MM.1S (cell line): ENCODE data around the gene SMIM33.

Source experiments
- DNase-seq: peaks from one replicate; pipeline ENCODE4 v3.0.0-alpha.2; 2015
- H2AFZ ChIP-seq: fragments of 300-600 bp; sonication (generic); 2 replicates; pipeline ENCODE4 v1.6.0; 2016; ENCODE audit warnings: antibody characterized with exemption, low read length
- H3F3A ChIP-seq: fragments of 300-600 bp; sonication (generic); 2 replicates; pipeline ENCODE4 v1.6.1; 2016; ENCODE audit warnings: mild to moderate bottlenecking, antibody characterized with exemption, low read length, moderate library complexity, mixed read lengths; ENCODE audit not compliant: insufficient read depth
- H3K27ac ChIP-seq: fragments of 300-600 bp; sonication (generic); 2 replicates; pipeline ENCODE4 v1.5.1; 2016; ENCODE audit warnings: mild to moderate bottlenecking, low read length
- H3K27me3 ChIP-seq: fragments of 300-600 bp; sonication (generic); replicated peaks from 2 replicates; pipeline ENCODE4 v1.6.0; 2016; ENCODE audit warnings: low read length; ENCODE audit not compliant: insufficient read depth
- H3K36me3 ChIP-seq: fragments of 300-600 bp; sonication (generic); replicated peaks from 2 replicates; pipeline ENCODE4 v1.6.1; 2016; ENCODE audit warnings: mild to moderate bottlenecking, low read length, mixed read lengths; ENCODE audit not compliant: insufficient read depth
- H3K4me1 ChIP-seq: fragments of 300-600 bp; sonication (generic); 2 replicates; pipeline ENCODE4 v1.6.1; 2016; ENCODE audit warnings: low read length, mixed read lengths
- H3K4me2 ChIP-seq: fragments of 300-600 bp; sonication (generic); 2 replicates; pipeline ENCODE4 v1.6.0; 2016; ENCODE audit warnings: low read depth, low read length
- H3K4me3 ChIP-seq: fragments of 300-600 bp; sonication (generic); 2 replicates; pipeline ENCODE4 v1.5.1; 2016; ENCODE audit warnings: low read length, mixed read lengths
- H3K79me2 ChIP-seq: fragments of 300-600 bp; sonication (generic); 2 replicates; pipeline ENCODE4 v1.6.1; 2016; ENCODE audit warnings: mixed run types, low read length, mixed read lengths
- H3K9ac ChIP-seq: fragments of 300-600 bp; sonication (generic); 2 replicates; pipeline ENCODE4 v1.6.1; 2016; ENCODE audit warnings: low read length, mixed read lengths
- H3K9me2 ChIP-seq: fragments of 300-600 bp; sonication (generic); replicated peaks from 2 replicates; pipeline ENCODE4 v1.6.1; 2016; ENCODE audit warnings: mild to moderate bottlenecking, low read length, mixed read lengths; ENCODE audit not compliant: insufficient read depth
- H3K9me3 ChIP-seq: fragments of 300-600 bp; sonication (generic); replicated peaks from 2 replicates; pipeline ENCODE4 v1.6.1; 2016; ENCODE audit warnings: mild to moderate bottlenecking, low read length, mixed read lengths; ENCODE audit not compliant: insufficient read depth
- H4K20me1 ChIP-seq: fragments of 300-600 bp; sonication (generic); 2 replicates; pipeline ENCODE4 v1.6.1; 2016; ENCODE audit warnings: mild to moderate bottlenecking, low read length, moderate library complexity, mixed read lengths; ENCODE audit not compliant: insufficient read depth
- EZH2 ChIP-seq: fragments of 300-600 bp; sonication (generic); optimal IDR thresholded peaks from 2 replicates; pipeline ENCODE3; 2017; ENCODE audit warnings: low read depth, mild to moderate bottlenecking, antibody characterized with exemption, low read length, mixed read lengths
- EZH2phosphoT487 ChIP-seq: fragments of 300-600 bp; sonication (generic); IDR thresholded peaks from 2 replicates; pipeline ENCODE4 v1.6.1; 2018; ENCODE audit warnings: antibody characterized with exemption, low read length
- TF ChIP-seq, protein P1 (sequence below): fragments of 300-600 bp; sonication (generic); IDR thresholded peaks from 2 replicates; pipeline ENCODE4 v1.5.1; 2016; ENCODE audit warnings: antibody characterized with exemption, low read length, mixed read lengths

SMIM33 gene

DNA sequence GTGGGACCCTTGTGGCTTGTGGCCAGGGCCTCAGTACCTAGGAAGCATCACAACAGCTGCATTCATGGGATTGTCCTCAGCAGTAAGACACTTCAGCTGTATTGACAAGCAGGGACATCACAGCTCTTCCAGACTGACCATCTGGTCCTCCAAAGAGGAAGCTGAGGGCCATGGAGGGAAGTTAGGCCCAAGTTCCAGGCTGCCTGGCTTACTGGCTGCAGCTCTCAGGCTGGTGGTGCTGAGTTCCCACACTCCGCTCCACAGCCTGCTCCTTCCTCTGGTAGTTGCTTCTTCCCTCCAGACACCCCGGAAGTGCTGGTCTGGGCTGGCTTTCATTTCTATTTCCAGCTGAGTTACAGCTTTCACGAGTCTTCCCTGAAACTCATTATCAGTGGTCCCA lies 17.5 kb downstream of the SMIM33 start:
- H3F3A ChIP-seq: no peaks in the 10 kb centered on the region
- no peak overlapping the region for H3K4me3 ChIP-seq
- no peaks in the 10 kb centered on the region for H3K27me3 ChIP-seq
- H3K27ac ChIP-seq: no peak overlapping the region
- no peak for DNase-seq
- H3K36me3 ChIP-seq: no peaks in the 10 kb centered on the region
- TF ChIP-seq, protein P1, sequence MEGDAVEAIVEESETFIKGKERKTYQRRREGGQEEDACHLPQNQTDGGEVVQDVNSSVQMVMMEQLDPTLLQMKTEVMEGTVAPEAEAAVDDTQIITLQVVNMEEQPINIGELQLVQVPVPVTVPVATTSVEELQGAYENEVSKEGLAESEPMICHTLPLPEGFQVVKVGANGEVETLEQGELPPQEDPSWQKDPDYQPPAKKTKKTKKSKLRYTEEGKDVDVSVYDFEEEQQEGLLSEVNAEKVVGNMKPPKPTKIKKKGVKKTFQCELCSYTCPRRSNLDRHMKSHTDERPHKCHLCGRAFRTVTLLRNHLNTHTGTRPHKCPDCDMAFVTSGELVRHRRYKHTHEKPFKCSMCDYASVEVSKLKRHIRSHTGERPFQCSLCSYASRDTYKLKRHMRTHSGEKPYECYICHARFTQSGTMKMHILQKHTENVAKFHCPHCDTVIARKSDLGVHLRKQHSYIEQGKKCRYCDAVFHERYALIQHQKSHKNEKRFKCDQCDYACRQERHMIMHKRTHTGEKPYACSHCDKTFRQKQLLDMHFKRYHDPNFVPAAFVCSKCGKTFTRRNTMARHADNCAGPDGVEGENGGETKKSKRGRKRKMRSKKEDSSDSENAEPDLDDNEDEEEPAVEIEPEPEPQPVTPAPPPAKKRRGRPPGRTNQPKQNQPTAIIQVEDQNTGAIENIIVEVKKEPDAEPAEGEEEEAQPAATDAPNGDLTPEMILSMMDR: no peak
- no peaks in the 10 kb centered on the region for H3K9me2 ChIP-seq
- H3K79me2 ChIP-seq: no peaks in the 10 kb centered on the region
- H3K4me1 ChIP-seq: no peaks in the 10 kb centered on the region
- H4K20me1 ChIP-seq: no peaks in the 10 kb centered on the region
- H3K4me2 ChIP-seq: no peak overlapping the region
- H3K9me3 ChIP-seq: no peaks in the 10 kb centered on the region
- 0 out of 2 replicates have a peak overlapping the region, but pooled peaks have one; percentile 15 for H2AFZ ChIP-seq
- H3K9ac ChIP-seq: no peak overlapping the region

DNA sequence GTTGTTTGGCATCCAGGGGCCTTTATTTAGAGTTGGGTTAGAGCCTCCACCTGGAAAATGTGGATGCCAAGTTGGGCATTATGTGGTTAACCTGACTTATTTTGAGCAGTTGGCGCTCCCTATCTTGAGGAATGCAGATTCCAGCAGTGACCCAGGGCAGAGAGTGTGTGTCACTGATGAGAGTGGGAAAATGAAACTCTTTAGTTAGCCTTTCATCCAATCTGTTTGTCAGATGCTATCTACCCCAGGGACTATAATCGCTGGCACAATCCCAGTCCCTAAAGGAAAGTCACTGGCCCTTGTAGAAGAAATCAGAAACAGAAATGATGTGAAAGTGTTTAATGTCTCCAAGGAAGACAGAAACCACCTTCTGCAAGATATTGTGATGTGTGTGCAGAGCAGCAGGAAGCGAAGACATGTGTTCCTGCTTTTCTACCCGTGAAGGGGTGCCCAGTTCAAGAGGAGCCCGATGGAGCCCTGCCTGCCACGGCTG lies 21.9 kb downstream of the SMIM33 start:
- Histone ChIP-seq H3K79me2 (no peaks in the 10 kb centered on the region), H4K20me1 (no peaks in the 10 kb centered on the region), H3K27ac (no peak overlapping the region), H3K9me2 (no peaks in the 10 kb centered on the region), H3K36me3 (no peaks in the 10 kb centered on the region), H3K27me3 (no peaks in the 10 kb centered on the region), H3K9ac (no peak overlapping the region), H3K4me2 (no peak overlapping the region), H3K4me3 (no peak overlapping the region), H3K9me3 (no peaks in the 10 kb centered on the region), H3F3A (no peaks in the 10 kb centered on the region), H3K4me1 (no peaks in the 10 kb centered on the region), H2AFZ (no peak overlapping the region)
- no peak for DNase-seq
- TF ChIP-seq EZH2: no peak

DNA sequence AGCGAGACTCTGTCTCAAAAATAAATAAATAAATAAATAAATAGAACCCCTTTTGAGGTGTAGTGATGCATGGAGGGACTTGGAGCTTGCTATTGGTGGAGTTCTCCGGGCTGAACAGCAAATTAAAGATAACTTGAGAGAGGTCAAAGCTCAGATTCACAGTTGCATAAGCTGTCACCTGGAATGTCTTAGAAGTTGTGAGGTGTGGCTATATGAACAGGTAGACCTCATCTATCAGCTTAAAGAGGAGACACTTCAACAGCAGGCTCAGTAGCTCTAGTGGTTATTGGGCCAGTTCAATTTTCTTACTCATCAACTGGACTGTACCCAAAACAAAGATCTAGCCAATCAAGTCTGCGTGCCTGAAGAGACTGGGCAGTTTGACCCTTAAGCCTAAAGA lies 23.5 kb downstream of the SMIM33 start:
- H3K27ac ChIP-seq: no peak overlapping the region
- H3K4me1 ChIP-seq: no peaks in the 10 kb centered on the region
- no peak overlapping the region for H3K4me3 ChIP-seq
- no peak for TF ChIP-seq EZH2phosphoT487
- TF ChIP-seq, protein P1: no peak
- no peak for TF ChIP-seq EZH2
- no peaks in the 10 kb centered on the region for H3K9me3 ChIP-seq
- no peaks in the 10 kb centered on the region for H4K20me1 ChIP-seq
- H3K36me3 ChIP-seq: no peaks in the 10 kb centered on the region
- H3K27me3 ChIP-seq: no peaks in the 10 kb centered on the region
- no peak for DNase-seq
- no peaks in the 10 kb centered on the region for H3K79me2 ChIP-seq
- H3F3A ChIP-seq: no peaks in the 10 kb centered on the region
- no peak overlapping the region for H3K4me2 ChIP-seq
- no peak overlapping the region for H2AFZ ChIP-seq
- H3K9ac ChIP-seq: no peak overlapping the region
- H3K9me2 ChIP-seq: no peaks in the 10 kb centered on the region

DNA sequence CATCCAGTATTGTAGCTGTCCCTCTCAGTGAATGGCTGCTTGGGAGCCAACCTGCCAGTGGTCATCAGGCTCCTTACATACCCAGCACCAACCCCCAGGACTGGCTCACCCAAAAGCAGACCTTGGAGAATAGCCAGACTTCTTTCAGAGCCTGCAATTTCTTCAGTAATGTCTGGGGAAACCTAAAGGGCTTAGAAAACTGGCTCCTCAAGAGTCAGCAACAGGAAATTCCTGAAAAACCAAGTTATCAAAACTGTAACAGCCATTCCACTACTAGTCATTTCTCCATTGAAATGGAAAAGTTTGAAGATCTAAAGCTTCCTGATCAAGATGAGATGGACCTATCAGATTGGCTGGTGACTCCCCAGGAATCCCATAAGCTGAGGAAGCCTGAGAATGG lies 24.0 kb downstream of the SMIM33 start:
- Histone ChIP-seq H2AFZ (no peak overlapping the region), H3K9ac (no peak overlapping the region)

More for the DNA sequence above, 24.0 kb downstream of the SMIM33 start:
- no peaks in the 10 kb centered on the region for H3K36me3 ChIP-seq
- no peak for DNase-seq
- H3K4me3 ChIP-seq: no peak overlapping the region
- H3F3A ChIP-seq: no peaks in the 10 kb centered on the region
- no peak overlapping the region for H3K4me2 ChIP-seq
- no peaks in the 10 kb centered on the region for H3K9me2 ChIP-seq
- no peaks in the 10 kb centered on the region for H4K20me1 ChIP-seq
- TF ChIP-seq EZH2: no peak
- TF ChIP-seq, protein P1: no peak
- no peaks in the 10 kb centered on the region for H3K79me2 ChIP-seq
- no peaks in the 10 kb centered on the region for H3K9me3 ChIP-seq
- H3K27ac ChIP-seq: no peak overlapping the region
- no peaks in the 10 kb centered on the region for H3K27me3 ChIP-seq
- H3K4me1 ChIP-seq: no peaks in the 10 kb centered on the region
